IMR-90 (cell line): Measurements from ENCODE around the gene PIKFYVE.

ENCODE experiments used
- POLR2A ChIP-seq: IDR thresholded peaks from 2 replicates; pipeline ENCODE4 v1.6.1; 2012; ENCODE audit warnings: mild to moderate bottlenecking, low read depth, low read length
- RFX5 ChIP-seq: IDR thresholded peaks from 2 replicates; pipeline ENCODE4 v1.8.0; 2012; ENCODE audit warnings: low read depth, mild to moderate bottlenecking, low read length, moderate library complexity
- USF2 ChIP-seq: fragments of 150-350 bp; IDR thresholded peaks from 2 replicates; pipeline ENCODE4 v1.6.1; 2017; ENCODE audit warnings: mild to moderate bottlenecking, antibody characterized with exemption, low read length, low read depth
- TF ChIP-seq, protein P1 (sequence below): conservative IDR thresholded peaks from 2 replicates; pipeline ENCODE4 v1.5.1; 2012; ENCODE audit warnings: mild to moderate bottlenecking, low read depth, low read length, improper control_type of control experiment

GRCh38 chr2:208294482-208295024 is 28.5 kb downstream of the PIKFYVE start:
- TF ChIP-seq, protein P1, sequence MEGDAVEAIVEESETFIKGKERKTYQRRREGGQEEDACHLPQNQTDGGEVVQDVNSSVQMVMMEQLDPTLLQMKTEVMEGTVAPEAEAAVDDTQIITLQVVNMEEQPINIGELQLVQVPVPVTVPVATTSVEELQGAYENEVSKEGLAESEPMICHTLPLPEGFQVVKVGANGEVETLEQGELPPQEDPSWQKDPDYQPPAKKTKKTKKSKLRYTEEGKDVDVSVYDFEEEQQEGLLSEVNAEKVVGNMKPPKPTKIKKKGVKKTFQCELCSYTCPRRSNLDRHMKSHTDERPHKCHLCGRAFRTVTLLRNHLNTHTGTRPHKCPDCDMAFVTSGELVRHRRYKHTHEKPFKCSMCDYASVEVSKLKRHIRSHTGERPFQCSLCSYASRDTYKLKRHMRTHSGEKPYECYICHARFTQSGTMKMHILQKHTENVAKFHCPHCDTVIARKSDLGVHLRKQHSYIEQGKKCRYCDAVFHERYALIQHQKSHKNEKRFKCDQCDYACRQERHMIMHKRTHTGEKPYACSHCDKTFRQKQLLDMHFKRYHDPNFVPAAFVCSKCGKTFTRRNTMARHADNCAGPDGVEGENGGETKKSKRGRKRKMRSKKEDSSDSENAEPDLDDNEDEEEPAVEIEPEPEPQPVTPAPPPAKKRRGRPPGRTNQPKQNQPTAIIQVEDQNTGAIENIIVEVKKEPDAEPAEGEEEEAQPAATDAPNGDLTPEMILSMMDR = no peak
- TF ChIP-seq POLR2A = no peak
- no peak for TF ChIP-seq USF2
- no peak for TF ChIP-seq RFX5
